ENCODE data around the gene NEDD4L.
"Not testable (repeated sequence)": the region's sequence is repeated elsewhere in the genome, so short reads cannot be mapped to it uniquely, and the experiment has no call there.

NEDD4L gene

DNA sequence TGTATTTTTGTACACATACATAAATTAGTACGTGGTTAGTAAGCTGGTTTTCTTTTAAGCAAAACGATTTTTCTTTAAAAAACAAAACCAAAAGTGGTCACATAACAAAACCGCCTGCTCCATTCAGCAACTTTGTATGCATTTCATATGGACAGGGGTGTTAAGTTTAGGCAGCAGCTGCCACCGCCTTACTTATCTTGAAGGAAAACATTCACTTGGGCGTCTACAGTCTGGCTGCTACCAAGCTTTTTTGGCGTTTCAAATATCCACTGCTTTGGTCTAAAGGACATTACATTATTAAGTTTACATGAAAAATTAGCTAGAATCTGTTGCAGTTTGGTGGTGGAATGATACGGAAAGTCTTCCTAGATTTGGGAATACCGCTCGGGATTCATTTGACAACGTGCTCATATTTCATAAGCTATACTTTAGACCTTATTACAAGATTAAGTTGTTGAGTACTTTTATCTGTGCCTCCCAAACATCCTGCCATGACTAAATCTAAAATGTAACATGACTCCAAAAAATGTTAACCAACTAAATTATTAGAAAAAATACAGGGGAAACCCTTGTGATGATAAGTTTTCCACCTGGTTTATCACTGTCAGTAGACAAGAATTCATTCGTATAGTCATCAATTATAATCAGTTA is 214.8 kb downstream of the NEDD4L start:
- DNase-seq: no peak

DNA sequence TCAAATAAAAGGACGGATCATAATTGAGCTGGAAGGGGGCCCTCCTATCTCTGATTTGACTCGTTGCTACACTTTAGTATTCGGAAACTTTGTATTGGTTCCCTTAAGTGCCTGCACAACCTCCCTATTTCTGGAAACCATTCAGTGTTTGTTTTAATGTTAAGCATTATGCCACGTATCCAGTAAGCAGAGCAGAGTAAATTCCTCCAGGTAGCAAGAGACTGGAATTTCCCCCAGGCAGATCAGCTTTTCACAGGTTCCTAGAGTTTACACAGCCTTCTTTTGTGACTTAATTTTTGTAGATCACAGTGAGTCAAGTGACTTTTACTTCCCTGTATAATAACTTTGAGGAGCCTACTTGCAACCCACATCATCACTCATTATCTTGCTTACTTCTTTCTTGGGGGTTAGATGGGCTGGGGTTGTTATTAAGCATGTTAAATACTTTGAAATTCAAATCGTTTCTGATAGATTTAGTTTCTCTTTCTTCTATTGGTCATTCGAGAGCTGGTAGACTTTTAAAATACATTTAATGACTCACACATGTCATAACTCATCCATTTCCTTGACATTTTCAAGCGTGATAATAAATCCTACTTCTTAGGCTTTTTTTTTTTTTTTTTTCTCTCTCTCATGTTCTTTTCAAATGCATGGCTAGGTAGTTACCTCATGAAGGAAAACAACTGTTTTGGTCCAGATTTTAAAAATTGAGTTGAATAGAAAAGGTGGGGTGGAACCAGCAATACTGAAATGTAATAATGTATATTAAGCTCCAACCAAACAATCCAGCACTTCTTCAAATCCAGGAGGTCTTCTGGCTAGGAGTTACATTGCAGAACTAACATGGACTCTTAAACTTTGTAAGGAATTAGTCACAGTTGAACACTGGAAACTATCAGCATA is 219.3 kb downstream of the NEDD4L start:
- DNase-seq: no peak

DNA sequence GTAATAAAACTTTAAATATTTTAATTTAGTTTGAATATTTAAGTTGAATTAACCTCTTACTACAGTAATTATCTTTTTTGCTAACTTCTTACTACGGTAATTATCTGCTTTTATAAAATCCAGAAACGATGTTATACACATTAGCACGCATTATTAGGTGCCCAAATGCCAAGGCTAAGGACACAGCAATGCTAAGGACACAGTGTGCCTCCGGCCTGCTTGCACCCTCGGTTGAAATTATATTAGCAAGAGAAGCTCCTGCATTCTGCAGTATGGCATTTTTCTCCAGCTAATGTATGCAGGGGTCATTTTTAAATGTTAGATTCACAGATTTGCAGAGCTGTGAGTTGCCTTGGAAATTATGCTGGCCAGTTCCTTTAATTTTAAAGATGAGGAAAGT is 220.0 kb downstream of the NEDD4L start:
- no peak for DNase-seq

DNA sequence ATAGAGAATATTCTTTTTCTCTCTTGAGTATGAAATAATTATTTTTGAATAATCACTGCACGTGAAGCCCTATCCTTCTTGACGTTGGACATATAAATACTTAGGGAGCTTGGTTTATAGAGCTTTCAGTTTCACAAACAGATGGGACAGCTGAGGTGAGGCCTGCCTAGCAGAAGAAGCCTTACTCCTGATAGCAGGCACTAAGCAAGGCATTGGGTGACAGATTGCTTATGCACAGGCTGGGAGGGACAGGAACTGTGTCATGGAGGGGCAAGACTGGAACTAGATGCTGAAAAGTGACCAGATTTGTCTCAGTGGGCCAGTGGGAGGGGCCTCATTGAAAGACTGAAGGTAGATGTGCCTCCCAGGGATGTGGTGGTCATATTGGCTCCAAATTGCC is 220.8 kb downstream of the NEDD4L start:
- DNase-seq: no peak

DNA sequence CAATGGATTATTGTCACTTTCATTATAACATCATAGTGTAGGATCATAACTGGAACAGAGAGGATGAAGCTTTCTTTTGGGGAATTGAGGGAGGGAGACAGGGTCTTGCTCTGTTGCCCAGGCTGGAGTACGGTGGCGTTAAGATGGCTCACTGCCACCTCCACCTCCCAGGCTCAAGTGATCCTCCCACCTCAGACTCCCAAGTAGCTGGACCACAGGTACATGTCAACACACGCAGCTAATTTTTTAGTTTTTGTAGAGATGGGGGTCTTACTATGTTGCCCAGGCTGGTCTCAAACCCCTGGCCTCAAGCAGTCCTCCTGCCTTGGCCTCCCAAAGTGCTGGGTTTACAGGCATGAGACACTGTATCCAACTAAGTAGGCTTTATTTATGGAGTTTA is 221.5 kb downstream of the NEDD4L start:
- DNase-seq: not testable (repeated sequence)

DNA sequence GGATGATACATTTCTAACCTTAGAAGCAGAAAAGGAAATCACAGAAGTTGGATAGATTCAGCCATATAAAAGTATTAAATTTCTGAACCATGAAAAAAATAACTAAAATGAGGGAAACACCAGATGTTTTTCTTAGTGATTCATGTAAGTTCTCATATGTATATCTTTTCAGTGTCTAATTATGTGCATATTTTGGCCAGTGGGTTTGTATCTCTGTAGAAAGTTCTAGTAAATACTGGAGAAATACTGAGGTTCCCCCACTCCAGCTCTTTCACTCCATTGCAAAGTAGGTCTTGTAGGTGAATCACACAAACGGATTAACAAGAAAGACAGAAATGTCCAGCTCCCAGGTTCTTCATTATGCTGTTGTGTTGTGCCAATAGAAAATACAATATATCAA is 222.3 kb downstream of the NEDD4L start:
- DNase-seq: no peak

DNA sequence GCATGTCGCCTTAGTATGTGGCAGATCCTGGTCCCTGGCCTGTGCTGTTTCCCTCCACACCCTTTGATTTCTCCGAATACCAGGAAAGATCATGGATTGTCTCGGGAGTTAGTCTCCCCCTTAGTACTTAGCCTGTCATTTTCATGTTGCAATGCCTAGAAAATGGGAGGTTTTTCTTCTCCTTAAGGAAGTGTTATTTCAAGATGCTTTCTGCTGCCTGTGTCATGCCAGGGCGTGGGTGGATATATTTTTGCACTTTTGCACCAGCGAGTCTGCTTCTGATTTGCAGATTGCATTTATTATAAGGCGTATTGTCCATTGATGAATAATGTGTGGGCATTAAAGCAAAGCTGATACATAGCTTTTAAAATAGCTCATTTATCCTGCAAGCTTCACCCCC is 223.5 kb downstream of the NEDD4L start:
- peak in 2 of 51 donors; percentile 31 to 59 for DNase-seq

DNA sequence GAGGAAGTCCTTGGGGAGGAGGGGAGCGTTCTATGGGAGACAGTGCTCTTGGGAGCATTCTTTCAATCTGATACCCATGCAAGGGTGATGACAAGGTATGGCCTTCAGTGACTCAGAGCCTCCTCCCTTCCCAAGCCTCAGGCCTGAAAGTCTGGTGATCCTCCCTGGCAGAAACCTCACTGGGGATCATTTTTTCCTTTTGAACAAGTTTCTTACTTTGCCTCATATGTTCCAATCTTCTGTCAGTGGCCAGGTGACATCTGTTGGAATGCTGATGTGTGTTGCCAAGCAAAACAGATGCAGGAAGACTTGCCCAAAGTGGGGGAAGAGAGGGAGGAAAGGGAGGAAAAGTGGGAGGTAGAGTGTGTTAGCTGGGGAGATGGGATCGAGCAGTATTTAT is 224.8 kb downstream of the NEDD4L start:
- DNase-seq: no peak

DNA sequence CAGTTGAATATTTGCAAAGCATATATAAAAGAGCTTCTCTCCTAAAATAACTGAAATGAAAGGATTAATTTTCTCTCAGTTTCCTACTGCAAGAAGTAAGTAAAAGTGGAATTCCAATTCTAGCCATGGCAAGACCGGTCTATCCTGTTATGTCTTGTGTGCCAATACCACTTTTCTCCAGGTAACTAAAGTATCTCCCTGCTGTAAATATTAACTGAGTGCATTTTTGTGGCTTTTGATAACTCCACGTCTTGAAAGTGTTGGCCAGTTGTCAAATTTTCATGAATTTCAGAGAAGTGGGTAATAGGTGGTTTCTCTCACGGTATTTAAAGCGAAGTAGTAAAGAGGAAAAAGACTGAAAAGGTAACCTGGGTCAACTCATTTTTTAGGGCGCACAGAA is 225.9 kb downstream of the NEDD4L start:
- no peak for DNase-seq

DNA sequence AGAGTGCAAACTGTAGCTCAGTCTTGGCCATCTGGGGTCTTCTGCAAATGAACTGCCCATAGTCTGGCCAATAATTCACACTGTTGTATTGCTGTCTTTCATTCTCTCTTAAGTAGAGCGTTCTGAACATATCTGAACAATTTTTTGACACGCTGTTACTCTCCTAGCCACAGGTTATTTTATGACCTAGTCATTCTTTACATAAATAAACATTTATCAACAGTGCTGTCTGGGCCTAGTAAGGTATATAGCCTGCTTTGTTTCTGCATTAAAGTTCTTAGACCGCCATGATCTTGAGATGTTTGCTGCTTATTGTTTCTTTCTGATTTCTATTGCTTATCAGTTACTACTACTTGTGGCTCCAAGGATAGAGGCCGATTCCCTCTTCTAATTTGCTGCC is 226.4 kb downstream of the NEDD4L start:
- no peak for DNase-seq

DNA sequence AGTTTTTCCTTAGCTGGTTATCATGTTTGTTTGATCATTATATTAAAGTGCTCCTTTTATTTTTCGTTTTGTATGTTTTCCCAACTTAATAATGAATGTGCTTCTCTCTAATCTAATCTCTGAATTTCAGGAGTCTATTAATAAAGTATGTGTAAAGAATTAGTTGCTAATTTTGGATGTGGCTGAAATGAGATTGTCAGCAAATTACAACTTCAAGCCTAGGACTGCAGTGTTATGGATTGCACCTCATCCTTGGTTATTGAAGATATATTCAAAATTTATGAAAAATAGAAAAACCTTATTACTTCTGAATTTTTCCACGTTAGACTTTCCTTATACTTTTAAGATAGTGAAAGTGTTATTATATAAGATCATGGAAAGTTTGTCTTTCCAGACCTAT is 227.7 kb downstream of the NEDD4L start:
- no peak for DNase-seq

DNA sequence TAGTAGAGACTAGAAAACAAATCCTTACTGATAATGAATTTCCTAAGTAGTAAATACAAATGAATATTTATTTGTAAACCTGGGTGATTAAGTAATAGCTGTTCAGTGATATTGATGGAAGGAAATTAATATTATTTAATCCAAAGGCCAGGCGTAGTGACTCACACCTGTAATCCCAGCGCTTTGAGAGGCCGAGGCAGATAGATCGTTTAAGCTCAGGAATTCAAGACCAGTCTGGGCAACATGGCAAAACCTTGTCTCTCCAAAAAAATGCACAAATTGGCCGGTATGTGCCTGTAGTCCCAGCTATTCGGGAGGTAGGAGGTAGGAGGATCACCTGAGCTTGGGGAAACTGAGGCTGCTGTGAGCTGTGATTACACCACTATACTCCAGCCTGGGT is 228.2 kb downstream of the NEDD4L start:
- no peak for DNase-seq

DNA sequence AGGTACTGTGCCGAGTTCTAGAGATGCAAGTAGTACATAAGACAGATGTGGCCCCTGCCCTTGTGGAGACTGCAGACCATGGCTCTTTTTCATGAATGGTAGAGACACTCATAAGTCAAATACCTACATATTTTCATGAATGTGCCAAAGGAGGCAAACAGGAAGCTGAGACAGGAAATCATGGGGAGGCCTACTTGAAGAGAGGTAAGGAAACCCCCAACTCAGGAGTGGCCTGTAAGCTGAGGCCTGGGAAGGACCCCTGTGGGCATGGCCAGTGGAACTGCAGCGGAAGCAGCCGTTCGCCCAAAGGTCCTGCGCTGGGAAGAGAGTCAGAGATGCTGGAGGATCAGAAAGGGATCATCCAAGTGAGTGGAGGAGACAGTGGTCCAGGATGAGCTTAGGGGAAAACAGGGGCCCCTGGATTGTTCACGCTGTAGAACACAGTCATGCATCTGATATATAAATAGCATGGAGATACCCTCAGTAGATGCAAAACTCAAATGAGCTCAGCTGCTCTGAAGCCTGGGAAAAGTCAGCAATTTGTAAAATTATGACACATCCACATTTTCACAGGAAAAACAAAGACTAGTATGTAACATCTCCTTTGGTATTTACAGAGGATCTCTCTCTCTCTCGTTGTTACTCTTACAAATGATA is 228.9 kb downstream of the NEDD4L start:
- no peak for DNase-seq

DNA sequence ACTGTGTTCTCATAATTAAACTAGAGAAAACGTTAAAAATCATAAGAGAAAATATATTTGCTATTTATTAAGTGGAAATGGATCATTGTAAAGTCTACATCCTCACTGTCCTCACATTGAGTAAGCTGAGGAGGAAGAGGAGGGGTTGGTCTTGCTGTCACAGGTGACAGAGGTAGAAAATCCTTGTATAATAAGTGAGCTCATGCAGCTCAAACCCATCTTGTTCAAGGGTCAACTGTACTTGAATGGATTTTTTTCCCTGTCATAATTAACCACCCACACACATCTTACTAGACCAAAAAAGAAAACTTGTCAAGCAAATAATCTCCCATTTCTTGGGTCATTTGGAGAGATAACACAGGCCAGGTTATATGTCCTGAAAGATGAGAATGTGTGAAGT is 231.2 kb downstream of the NEDD4L start:
- DNase-seq: no peak

DNA sequence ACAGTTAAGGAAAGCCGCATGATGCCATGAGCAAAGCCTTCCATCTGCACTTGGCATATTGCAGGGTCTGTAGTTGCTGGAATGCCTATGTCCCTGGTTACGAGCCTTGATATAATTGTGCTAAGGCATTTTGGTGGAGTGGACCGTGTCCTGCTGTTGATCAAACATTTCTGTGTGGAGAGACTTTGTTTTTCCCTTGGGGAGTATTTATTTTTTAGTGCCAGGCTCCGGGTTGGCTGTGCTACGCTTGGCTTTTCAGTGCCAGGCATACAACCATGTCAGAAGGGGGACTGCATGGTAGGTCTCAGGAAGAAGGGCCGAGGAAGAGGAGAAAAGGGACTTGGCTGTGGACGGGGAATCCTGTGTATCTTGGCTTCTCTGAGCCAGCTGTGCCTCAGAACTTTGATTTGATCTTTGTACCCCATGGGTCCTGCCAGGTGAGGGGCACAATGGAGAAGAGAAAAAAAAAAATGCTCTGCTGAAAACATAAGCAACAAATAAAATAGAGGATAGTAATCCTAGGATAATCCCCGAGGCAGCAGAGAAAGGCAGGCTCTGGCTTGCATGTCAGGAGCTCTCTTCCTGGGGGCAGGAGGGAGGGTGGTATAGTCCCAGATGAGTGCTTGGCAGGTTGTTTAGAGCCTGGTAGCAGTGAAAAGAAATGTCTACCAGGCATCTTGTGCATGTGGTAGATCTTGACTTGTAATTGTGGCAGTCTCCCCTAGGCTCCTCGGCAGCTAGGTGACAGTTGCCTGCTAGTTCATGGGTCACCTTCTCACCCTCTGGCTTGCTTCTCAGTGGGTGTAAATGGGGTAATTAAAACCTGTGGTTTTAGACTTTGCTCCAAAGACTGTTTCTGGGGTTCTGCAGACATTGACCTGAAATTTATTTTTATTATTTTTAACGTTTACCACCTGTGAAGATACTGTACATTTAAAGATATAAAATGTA is 233.0 kb downstream of the NEDD4L start:
- DNase-seq: no peak

DNA sequence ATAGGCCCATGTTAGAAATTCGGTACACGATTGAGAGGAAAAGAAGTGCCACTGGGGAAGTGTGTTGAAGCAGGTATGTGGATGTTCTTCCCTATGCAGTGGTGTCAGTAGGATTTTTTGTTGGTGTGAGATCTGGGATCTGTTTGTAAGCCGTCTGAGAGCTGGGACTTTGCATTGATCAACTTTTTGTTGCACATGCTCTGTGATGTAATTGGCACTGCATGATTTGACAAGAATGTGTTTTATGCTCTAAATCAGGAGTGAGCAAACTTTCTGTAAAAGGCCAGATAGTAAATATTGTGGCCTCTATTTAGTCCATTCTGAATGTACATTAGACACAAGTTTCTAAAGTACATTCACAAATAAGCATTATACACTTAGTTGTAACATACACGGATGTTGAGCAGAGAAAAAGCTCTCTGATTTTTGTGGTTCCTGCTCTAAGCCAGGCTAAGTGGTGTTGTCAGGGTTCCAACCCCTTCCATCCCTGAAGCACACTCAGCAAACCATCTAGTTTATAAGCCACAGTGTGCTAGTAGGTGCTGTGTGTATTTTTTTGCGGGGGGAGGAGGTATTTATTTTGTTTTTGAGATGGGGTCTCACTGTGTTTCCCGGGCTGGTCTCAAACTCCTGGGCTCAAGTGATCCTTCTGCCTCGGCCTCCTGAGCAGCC is 235.6 kb downstream of the NEDD4L start:
- no peak for DNase-seq

DNA sequence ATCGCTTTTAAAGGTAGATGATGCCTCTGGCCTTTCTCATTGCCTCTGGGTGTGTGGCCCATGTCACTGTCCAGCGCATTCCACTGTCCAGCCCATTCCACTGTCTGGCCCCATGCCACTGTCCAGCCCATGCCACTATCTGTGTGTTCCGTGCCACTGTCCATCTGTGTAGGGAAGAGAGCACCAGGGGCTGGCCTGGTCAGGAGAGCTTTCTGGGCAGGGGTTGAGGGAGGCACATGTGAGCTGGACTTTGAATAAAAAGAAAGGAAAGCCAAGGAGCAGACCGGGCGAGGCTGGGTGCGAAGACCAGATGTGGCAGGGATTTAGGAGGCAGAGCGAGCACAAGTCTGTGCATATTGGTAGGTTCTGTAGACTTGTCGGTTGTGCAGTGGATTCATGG is 236.2 kb downstream of the NEDD4L start:
- DNase-seq: no peak

DNA sequence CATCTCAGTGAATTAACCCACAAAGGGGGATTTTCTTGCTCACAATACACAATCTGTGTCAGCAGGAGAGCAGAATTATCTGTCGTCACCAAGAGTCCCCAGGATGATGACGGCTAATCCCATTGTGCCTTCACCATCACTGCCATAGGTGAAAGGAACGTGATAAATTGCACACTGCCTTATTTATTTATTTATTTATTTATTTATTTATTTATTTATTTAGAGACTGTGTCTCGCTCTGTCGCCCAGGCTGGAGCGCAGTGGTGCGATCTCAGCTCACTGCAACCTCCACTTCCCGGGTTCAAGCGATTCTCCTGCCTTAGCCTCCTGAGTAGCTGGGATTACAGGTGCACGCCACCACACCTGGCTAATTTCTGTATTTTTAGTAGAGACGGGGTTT is 238.8 kb downstream of the NEDD4L start:
- not testable (repeated sequence) for DNase-seq

DNA sequence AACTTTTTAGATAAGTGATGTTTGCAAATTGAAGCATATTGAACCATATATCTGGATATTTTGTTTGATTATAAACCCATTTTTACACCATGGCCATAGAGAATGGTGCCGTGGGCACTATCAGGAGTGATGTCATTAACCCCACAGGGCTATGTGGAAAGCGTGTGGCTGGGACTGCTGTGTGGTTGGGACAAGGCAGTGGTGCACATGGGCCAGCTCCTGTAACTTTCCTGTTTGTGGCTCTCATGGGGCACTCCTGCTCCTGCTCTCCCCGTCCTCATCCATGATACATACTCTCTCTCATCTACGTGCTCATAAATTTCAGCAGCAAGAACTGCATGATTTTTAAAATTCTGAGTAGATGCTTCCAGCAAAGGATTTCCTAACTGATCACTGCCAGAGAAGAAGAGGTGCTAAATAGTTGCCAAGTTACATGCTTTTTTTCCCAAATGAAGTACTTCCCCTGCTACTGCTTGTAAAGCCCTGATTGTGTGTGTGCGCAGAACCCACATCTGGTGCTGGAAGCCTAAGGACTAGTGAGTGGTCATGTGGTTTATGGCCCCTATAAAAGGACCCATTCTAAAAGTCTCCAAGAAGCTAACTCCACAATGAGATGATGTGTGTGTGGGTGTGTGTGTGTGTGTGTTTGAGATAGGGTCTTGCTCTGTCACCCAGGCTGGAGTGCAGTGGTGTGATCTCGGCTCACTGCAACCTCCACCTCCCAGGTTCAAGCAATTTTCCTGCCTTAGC is 240.8 kb downstream of the NEDD4L start:
- DNase-seq: no peak

Data from hypothalamus (tissue), 51 donors.